Body of pancreas (tissue), 4 donors: Measurements from ENCODE around the gene GUCY2D.

Source experiments
- CTCF ChIP-seq, 7 experiments: fragments of 450-650 bp in 4 of 7; fragments of 200-600 bp in 3 of 7; sonication (generic) in 3 of 7; IDR thresholded peaks; one replicate each; pipeline ENCODE4 v1.5.1; 2016 to 2019; ENCODE audit warnings: antibody characterized with exemption in 7 of 7
- POLR2A ChIP-seq, 3 donors: fragments of 450-650 bp; IDR thresholded peaks; one replicate each; pipeline ENCODE4 v1.6.1; 2016; ENCODE audit warnings: antibody characterized with exemption in 3 of 3, mild to moderate bottlenecking in 2 of 3

DNA sequence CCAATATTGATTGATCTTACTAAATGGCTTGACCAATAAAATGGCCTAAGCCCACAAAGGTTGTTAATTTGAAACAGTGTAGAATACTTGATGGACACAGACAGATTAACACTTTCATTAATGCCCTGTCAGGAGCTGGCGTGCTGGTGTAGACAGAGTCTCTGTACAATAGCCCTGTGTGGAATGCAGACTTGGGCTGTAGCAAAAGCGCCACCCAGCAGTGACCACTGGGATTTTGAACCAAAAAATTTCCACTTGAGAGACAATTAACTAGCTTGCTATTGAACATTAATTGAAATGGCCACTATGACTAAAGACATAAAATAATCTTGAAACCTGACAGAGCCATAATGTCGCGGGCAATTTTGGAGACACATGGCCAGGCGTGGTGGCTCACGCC is 19.7 kb upstream of the GUCY2D start:
- TF ChIP-seq POLR2A (IDR thresholded peaks at IDR 0.05) = no peak
- peak in 1 of 7 experiments; percentile 6 for TF ChIP-seq CTCF (IDR thresholded peaks at IDR 0.05)
